HG03135 (cell line): Measurements from ENCODE around the gene ACOT11.

Experiments used
- ATAC-seq: cut with Tn5 transposase; IDR thresholded peaks from one replicate; pipeline ENCODE4 v1.9.1; 2021; ENCODE audit warnings: mild to moderate bottlenecking, moderate library complexity; ENCODE audit not compliant: unreplicated experiment

Gene ACOT11

DNA sequence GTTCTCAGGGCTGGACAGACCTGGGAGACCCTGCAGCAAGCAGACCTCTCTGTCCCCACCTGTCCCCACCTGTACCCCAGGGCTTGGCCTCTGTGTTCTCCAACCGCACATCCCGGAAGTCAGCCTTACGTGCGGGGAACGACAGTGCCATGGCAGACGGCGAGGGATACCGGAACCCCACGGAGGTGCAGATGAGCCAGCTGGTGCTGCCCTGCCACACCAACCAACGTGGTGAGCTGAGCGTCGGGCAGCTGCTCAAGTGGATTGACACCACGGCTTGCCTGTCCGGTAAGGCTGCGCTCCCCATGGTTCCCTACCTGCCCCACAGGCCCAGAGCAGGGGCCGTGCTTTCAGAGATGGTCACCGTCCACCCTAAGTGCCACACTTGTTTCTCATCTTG, 36.5 kb downstream of the ACOT11 start:
- no peak for ATAC-seq

DNA sequence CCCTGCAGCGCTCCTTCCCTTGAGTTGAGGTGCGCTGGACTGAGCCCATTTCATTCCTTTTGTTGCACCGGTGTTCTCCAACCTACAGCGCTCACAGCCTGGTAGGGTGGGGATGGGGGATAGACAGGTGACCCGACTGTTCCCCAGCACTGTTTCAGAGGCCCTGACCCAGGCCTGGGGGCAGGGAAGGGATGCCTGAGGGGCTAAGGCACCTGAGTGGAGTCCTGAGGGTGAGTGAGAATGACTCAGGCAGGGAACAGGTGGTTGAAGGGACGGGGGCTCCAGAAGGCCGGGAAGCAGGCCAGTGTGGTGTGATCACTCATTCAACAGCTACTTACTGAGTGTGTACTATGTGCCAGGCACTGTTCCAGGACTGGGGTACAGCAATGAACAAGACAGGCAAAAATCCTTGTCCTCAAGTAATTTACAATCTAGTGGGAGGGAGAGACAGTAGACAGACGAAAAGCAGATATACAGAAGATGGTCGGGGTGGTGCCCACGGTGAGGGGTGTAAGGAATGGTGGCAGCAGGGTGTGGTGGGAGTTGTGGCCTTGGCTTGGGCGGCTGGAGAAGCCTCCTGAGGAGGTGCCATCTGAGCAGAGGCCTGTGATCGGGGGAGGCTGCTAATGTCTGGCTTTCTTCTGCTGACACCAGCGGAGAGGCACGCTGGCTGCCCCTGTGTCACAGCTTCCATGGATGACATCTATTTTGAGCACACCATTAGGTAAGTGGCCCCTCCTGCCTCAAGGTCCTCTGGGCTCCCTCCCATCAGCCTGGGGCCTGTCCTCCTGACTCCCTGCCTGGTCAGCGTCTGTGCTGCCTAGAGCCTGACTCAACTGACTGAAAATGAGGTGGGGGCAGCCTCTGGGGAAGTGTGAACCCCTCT, 37.4 kb downstream of the ACOT11 start:
- ATAC-seq: no peak

DNA sequence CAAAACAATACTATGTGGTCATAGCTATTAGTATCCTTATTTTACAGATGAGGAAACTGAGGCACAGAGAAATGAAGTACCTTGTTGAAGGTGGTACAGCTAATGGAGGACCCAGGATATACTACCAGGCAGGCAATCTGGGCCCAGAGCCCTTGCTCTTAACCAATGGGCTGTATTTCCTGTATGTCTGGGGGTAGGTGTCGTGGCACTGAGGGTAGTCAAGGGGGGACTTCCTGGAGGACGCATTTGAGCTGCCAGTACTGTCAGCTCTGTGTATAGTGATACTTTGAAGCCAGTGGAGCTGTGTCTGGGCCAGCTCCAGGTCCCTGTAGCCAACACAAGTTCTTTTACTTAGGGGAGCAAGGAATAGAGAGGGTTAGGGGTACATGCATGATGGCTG, 40.3 kb downstream of the ACOT11 start:
- ATAC-seq: no peak

DNA sequence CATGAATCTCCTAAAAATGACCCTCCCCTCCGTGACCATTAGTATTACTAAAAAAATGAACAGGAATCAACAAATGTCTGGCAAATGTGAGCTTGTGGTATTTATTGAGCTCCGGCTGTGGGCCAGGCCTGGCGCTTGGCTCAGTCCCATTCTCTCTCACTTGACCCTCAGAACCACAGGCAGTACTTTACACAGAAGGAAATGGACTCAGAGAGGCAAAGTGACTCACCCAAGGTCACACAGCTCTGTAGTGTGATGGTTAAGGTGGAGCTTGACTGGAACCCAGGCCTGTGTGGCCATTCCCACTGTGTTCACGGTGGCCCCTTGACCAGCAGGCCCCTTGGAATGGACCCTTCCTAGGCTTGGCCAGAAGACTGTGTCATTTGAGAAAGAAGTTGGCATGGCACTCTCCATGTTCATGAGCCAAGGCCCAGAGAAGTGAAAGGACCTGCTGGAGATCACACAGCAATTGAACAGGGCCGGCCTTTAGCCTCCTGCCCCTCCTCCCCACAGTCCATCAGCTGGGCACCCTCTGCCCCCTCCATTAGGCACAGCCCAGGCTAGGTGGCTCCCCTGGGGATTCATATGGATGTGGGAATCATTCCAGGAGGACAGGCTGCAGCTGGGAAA, 43.2 kb downstream of the ACOT11 start:
- ATAC-seq: no peak

DNA sequence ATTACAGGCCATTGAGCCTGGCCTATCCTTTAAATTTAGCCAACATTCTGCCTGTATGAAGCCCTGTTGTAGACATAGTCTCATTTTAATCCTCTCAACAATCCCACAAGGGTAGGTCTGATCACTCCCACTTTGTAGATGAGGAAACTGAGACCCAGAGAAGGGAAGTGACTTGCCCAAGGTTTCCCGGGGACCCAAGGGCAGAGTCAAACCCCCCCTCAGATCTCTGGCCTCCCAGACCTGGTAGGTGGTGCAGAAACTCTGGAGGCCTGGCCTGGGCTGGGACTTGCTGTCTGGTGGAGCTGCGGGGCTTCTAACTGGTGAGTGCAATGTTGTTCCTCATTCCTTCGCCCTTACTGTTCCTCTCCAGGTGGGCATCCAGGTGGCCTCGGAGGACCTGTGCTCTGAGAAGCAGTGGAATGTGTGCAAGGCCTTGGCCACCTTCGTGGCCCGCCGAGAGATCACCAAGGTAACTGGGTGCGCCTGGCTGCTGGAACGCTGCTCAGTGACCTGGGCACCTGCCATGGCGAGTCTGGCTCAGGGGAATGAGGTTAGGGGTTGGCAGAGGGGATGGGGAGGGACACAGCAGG, 45.6 kb downstream of the ACOT11 start:
- no peak for ATAC-seq

DNA sequence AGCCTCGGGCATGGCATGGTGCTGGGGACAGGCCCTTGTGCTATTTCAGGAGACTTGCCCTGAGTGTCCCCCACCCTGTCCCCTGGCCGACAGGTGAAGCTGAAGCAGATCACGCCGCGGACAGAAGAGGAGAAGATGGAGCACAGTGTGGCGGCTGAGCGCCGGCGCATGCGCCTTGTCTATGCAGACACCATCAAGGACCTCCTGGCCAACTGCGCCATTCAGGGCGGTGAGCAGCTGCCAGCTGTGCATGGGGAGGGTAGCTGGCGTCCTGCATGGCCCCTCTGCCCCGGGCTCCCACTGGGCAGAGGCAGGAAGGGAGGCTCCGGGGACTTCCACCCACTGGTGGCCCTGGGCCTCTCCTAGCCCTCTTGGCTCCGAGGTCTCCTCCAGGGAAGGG, 46.4 kb downstream of the ACOT11 start:
- no peak for ATAC-seq

DNA sequence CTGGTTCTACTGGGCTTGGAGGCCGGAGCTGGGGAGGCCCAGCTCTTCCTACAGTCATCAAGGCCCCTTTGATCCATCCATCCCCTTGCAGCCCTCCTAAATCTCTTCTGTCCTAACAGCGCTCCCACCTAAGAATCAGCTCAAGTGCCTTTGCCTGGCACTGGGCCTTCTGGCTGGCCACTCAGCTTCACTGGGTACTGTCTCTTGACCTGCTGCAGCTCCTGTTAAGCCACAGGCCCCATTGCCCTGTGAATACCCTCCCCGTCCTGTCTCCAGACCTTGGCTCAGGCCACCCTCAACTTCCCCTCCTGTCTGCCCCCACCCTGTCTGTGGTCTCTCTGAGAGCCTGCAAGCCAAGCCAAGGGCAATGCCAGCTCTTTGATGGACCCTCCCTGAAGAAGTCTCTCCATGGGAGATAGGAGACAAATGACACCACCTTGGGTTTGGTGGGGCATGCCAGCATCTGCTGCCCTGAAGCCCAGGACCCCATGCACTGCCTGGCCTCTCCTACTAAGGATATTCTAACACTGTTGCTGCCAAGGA, 48.0 kb downstream of the ACOT11 start:
- ATAC-seq: no peak

DNA sequence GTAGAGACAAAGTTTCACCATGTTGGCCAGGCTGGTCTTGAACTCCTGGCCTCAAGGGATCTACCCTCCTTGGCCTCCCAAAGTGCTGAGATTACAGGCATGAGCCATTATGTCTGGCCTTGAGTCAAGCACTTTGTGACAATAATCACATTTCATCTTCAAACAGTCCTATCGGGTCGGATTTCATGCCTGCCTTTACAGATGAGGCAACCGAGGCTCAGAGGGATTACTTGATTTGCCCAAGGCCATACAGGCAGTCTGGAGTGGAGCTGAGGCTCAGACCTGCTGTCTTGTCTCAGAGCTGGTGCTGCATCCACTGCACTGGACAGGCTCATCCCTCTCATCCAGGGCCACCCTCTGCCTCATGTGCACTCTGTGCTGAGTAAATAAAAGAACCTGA, 48.7 kb downstream of the ACOT11 start:
- ATAC-seq: no peak

DNA sequence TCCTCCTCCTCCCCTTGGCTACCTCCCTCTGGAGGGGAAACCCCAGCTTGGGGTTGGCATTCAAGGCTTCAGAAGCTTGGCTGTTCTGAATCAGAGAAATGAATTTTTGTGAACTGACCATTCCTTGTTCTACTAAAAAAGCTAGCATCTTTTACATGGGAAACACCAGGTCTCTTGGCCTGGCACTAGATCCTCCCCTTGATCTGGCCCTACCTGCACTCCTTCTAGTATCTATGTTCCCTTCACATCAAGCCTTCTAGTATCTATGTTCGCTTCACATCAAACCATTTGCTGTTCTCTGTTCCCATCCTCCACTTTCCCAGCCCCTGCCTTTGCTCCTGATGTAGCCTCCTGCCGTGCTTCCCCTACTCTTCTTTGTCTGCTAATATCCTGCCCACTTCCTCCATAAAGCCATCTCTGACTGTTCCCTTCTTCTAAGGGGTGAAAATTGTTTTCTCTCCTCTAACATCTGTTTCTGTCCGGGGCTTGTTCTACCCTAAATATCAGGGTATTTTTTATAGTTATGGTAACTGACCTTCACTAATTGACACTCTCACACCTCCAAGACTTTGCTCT, 49.5 kb downstream of the ACOT11 start:
- ATAC-seq: no peak

DNA sequence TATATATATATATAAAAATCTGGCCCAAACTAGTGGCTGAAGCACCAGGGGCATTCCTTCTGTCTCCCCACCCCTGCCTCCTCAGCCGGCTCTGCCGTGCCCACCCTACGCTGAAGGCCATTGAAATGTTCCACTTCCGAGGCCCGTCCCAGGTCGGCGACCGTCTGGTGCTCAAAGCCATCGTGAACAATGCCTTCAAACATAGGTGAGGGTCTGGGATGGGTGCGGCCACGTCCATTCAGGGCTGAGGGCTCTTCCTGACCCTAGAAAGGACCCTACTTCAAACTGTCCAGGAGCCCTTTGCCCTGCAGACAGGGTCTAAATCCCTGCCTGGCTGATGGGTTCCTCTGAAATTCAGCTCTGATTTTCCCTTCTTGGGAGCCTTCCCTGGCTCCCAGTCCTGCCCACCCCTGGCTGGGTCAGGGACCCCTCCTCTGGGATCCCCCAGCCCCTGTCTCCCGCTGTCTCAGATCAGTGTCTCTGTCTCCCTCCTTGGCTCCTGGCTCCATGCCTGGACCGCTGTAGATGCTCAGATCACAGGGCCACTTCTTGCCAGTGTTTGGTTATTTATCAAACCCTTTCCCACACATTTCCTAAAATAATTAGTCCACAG, 51.3 kb downstream of the ACOT11 start:
- no peak for ATAC-seq

DNA sequence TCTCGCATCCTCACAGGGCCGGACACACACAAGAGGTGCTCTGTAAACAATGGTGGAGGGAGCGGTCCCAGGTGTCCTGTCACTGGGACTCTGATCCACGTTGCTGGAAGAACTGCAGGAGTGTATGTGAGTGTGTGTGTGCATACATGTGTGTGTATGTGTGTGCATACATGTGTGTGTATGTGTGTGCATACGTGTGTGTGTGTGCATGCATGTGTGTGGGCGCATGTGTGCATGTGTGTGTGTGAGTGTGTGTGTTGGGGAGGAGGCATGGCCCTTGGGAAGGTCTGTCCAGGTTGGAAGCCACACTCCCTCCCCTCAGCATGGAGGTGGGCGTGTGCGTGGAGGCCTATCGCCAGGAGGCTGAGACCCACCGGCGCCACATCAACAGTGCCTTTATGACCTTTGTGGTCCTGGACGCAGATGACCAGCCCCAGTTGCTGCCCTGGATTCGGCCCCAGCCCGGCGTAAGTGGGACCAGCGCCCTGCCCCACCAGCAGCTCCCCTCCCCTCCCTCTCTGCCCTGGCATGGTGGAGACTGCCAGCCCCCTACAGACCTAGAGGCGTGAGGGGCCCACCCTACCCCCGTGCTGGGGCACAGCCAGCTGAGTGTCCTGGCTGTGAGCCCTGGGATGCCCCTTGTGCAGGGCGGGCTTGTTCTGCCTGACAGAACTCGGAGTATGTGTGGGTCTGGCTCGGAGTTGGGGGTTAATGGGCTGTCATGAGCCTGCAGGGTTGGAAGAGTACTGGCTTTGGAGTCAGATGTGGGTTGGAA, 53.1 kb downstream of the ACOT11 start:
- no peak for ATAC-seq

DNA sequence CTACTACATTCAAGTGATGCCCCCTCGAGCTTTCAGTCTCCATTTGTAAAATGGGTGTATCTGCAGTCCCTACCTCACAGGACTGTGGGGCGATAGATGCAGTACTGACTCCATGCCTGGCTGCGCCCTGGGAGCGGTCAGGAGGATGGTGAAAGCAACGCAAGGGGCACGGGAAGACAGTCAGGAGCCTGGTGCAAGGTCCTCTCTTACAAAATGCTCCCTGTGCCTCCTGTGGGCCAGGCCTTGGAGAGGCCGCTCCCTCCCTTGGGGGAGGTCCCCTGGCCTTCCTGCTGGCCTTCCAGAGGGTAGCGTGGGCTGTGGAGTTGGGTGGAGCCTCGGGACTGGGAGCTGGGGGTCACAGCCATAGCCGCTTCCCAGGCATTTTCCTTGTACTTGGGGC, 53.7 kb downstream of the ACOT11 start:
- ATAC-seq: no peak

DNA sequence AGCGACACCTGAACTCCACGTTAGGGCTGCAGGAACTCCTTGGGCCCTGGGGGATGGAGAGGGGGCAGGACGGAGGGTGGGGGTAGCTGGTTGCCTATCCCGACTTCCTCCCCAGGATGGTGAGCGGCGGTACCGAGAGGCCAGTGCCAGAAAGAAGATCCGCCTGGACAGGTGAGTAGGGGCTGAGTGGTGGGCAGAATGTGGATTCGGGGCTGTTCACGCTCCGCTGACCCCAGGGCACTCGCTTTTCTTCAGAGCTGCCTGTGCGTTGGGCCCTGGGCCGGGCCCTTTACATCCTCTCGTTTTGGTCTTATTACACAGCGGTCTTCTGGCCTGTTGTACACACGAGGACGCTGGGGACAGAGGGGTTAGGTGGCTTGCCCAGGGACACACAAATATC, 54.5 kb downstream of the ACOT11 start:
- no peak for ATAC-seq

DNA sequence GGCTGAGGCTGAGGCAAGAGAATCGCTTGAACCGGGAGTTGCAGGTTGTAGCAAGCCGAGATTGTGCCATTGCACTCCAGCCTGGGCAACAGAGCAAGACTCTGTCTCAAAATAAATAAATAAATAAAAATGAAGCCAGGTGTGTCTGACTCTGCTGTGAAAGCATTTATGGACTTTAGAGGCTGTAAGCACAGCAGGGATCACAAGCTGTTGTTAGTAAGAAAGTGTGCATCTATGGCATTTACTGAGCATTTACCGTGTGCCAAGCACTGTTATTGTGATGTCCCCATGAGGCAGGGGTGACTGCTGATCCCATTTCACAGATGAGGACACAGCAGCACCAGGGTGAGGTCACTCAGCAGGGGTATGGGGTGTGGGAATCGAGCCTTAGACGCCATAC, 55.2 kb downstream of the ACOT11 start:
- ATAC-seq: no peak

DNA sequence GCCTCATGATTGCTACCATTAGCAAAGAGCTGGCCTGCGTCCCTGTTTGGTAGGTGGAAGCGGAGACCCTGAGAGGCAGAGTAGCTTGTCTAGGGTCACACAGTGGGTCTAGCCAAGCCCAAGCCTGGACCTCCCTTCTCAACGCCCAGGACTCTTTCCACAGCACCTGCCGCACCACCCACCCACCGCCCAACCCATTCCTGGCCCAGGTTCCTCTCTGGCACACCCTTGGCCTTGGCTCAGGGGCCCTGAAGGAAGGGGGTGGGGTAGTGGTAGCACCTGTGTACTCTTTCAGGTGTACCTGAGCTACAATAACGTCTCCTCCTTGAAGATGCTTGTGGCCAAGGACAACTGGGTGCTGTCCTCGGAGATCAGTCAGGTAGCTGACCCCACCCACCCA, 56.0 kb downstream of the ACOT11 start:
- ATAC-seq: no peak

DNA sequence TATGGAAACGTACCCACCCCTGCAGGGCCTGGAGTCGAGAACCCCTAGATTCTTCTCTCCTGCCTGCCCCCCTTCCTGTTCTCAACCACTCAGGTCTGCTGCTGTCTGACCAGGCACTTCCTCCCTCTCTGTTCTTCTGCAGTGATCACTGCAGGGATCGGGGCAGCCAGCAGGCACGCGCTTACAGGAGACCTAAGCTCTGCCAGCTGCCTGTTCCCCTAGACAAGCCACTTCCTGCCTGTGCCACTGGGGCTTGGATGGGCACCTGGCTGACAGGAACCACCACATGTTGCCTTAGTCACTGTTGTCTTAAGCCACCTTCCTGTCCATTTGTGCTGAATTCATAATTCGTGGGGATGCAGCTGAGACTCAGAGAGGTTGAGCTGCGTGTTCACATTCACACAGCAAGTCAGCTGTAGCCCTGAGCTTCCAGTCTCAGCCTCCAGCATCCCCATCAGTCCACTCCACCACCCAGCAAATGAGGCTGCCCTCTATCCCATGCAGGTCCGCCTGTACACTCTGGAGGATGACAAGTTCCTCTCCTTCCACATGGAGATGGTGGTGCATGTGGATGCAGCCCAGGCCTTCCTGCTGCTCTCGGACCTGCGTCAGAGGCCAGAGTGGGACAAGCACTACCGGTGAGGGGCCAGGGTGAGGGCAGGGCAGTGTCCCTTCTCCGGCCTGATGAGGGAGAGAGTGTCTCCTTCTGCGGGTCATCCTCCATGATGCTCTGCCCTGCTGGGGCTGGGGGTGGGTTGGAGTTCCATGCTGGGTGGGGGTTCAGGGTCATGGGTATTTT, 56.7 kb downstream of the ACOT11 start:
- no peak for ATAC-seq

DNA sequence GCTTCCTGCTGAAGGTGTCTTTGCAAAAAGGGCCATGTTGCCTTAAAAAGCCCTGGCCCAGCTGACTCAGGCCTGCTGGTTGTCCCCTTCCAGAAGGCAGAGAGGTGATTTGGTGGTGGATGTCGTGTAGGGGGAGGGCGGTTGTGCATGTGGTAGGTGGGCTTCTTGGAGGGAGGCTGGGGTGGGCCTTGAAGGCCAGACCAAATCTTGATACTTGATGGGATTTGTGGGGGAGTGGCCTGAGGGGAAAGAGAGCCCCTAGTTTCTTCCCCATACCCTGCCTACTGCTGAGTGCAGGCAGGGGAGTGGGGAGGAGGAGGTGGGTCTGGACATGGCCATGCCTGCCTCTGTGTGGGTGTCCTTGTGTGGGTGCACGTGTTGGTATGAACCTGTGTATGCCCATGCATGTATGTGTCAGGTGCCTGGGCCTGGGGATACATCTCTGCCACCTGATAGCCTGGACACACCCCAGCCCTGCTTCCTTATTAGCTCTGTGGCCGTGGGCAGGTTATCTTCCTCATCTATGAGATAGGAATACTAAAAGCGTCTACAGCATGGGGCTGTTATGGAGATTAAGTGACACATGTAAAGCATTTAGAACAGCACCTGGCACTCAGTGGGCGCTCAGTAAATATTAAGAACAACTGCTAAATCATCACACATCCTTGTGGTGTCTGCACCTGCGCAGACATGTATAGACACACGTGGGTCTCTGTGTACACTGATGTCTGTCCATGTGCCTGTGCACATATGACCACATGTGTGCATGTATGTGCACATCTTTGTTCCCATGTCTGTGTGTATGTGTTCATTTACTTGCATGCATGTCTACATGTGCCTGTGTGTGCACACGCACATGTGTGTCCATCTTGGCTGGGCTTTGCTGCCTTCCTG, 58.3 kb downstream of the ACOT11 start:
- no peak for ATAC-seq

DNA sequence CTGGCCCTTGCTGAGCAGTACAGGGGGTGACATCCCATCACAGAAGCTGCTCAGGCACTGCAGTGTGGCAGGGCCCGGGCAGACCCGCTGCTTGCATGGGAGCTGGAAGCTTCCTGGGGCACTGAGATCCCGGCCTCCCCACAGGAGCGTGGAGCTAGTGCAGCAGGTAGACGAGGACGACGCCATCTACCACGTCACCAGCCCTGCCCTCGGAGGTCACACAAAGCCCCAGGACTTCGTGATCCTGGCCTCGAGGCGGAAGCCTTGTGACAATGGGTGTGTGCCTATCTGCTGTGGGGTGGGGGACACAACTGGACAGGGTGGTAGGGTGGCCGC, 58.9 kb downstream of the ACOT11 start:
- no peak for ATAC-seq
